ENCODE data around the gene GNG7.

GRCh38 chr19:2547721-2548120 is 154.8 kb downstream of the GNG7 start:
- TF ChIP-seq CTCF (conservative IDR thresholded peaks at IDR 0.05 in 1 of 2, IDR thresholded peaks at IDR 0.05 in 1 of 2; ENCODE audit: extremely low read depth in 1 of 2, insufficient read depth in 1 of 2, low read depth in 1 of 2, low read length in 2 of 2): no peak
- TF ChIP-seq EZH2 (IDR thresholded peaks at IDR 0.05; ENCODE audit: borderline replicate concordance, low read length): no peak

Data from mammary epithelial cell (primary cell).